NCI-H2171 treated with DMSO at 0.1 percent for 48 hours (cell line): ENCODE data around the gene DRD4.

Experiments used
- DNase-seq: peaks from one replicate; lab custom pipeline; 2025; lab: John Stamatoyannopoulos, UW

DRD4 gene

GRCh38 chr11:621838-622237 lies 15.2 kb upstream of the DRD4 start:
- no peak for DNase-seq

DNA sequence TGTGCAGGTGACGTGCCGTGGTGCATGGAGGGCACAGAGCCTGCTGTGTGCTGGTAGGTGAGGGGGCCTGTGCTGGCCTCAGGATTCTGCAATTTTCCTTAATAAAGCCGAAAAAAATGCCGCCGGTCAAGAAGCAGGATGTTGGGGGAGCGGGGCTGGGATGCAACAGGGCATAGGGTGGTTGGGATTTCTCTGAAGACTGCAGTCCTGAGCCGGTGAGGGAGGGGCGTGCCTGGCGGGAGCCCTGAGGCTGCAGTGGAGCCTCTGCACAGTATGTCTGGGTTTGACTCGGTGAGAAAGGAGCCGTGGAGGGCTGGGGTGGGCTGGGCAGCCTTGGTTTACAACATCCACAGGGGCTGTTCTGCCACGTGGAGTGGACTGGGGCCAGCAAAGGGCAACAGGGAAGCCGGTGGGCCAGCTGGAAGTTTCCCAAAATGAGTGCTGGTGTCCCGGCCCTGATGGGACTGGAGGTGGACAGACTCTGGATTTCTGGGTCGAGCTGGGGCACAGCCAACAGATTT lies 13.7 kb upstream of the DRD4 start:
- no peak for DNase-seq

GRCh38 chr11:623999-624704 lies 12.9 kb upstream of the DRD4 start:
- DNase-seq: no peak

DNA sequence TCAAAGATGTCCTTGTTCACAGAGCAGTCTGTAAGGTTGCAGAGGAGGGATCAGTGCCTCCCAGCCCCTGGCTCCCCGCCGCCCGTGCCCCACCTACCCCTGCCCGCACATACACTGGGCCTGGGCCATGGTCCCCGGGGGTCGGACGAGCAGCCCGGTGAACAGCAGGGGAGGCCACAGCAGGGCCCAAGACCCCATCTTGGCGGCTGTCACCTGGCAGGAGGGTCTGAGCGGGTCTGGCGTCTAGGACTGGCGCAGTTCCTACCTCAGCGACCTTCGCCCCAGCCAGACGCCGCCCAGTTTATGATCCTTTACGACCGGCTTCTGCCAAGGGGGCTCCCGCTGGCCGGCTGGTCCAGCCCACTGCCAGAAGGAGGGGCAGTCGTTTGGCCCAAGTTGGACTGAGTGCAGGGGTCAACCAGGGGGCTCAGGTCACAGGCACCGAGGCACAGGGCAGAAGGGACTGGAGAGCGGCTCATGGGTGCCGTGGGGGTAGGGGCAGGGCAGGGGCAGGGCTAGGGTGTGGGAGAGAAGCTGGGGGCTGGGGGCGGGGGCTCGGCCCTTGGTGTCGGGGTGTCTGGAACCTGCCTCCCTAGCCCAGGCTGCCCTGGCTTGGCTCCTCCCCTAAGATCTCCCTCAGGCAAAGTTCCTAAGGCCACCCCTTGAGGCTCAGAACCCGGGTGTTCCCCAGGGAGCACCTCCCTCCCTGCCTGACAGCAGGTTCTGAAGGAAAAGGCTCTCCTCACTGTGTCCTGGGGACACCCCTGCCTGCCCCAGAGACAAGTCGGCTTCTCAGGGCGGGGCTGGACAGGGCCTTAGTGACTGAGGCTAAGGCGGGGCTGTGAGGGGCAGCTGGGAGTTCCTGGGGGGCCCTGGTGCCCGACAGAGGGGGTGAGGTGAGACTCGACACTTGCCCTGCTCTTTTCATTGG lies 12.1 kb upstream of the DRD4 start, which contains the start of gene CDHR5:
CDHR5 (minus strand) TSS at position 251 of the 931 bp plus-strand sequence; CDS start at position 198, 53 bp downstream.
- no peak for DNase-seq

DNA sequence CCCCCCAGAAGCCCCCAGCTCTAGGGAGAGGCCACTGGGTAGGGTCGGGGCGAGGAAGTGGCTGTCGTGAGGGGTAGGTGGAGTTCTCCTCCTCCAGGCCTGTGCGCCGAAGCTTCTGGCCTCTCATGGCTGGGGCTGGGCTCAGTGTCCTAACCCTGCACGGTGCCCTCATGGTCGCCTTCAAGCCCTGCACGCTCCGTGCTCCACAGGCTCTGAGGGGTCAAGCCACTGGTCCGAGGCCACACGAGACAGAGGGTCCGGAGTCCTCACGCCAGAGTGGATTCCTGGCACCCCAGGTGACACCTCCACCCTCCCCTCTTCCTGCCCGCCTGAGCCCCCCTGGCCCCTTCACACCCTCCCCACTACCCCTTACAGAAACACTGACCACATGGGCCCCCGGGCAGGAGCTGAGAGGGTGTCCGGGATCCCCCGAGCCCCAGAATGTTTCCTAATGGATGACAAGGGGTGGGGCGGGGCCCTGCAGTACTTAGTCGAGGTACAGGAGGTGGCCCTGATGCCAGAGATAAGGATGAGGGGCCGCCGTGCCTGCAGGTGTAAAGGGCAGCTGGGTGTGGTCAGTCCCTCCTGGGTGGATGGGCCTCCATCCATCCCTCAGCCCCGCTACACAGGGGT lies 11.3 kb upstream of the DRD4 start:
- no peak for DNase-seq

GRCh38 chr11:626475-627307 lies 10.4 kb upstream of the DRD4 start, which contains the start of gene SCT:
Gene SCT, minus strand, starts transcription at chr11:627181. Its CDS starts 38 bp downstream, at chr11:627143.
- no peak for DNase-seq

- no peak for DNase-seq
Observed at GRCh38 chr11:627308-627576, 9.8 kb upstream of the DRD4 start.

GRCh38 chr11:628056-628455 lies 9.0 kb upstream of the DRD4 start:
- no peak for DNase-seq

DNA sequence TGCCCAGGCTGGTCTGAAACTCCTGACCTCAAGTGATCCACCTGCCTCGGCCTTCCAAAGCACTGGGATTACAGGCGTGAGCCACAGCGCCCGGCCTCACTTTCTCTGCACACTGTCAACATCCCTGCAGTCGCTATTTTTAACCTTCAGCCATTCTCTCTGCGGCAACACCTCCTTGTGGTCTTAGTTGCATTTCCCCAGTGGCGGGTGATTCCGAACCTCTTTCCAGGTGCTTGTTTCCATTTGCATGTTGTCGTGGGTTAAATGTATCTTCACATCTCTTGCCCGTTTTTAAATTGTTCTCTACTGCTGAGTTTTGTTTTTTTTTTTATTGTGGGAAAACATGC lies 7.9 kb upstream of the DRD4 start:
- no peak for DNase-seq

DNA sequence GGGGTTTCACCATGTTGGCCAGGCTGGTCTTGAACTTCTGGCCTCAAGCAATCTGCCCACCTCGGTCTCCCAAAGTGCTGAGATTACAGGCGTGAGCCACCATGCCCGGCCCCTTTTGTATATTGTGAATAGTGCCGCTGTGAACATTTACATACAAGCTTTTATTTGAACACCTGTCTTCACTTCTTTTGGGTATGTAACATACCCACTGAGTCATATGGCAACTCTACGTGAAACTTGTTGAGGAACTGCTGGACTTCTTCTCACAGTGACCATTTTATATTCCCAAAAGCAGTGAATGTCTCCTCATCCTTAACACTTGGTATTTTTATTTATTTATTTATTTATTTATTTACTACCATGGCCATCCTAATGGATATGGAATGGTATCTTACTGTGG lies 6.2 kb upstream of the DRD4 start:
- DNase-seq: no peak

DNA sequence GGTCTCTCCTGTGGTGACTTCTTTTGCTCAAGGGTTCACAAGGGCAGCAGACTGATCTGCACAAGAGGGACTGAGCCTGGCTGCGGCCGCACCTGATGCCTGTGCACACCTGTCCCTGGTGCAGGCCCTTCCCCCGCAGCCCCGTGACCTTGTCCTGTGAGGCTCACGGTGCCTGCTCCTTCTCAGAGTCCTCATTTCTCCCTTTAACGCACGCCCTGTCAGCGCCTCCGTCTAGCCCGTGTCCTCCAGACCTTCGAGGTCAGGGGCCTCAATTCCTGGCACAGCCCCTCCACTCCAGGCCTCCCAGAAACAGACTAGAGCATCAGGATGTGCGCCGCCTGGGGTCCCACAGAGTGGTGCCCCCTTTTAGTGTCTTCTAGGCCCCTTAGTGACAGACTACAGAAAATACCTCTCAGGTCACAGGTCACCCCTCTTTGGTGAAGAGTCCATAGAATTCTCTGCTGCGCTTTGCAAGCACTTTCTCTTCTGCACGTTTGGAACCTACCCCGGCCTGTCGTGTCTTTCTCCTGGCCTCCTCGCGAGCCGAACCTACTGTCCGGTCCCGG lies 1.0 kb upstream of the DRD4 start:
- DNase-seq: no peak

GRCh38 chr11:637333-637592 lies 194 bp downstream of the DRD4 start:
- DNase-seq: no peak

GRCh38 chr11:637593-638521 lies 788 bp downstream of the DRD4 start:
- no peak for DNase-seq

- no peak for DNase-seq
Observed at GRCh38 chr11:638631-639331, 1.7 kb downstream of the DRD4 start.

DNA sequence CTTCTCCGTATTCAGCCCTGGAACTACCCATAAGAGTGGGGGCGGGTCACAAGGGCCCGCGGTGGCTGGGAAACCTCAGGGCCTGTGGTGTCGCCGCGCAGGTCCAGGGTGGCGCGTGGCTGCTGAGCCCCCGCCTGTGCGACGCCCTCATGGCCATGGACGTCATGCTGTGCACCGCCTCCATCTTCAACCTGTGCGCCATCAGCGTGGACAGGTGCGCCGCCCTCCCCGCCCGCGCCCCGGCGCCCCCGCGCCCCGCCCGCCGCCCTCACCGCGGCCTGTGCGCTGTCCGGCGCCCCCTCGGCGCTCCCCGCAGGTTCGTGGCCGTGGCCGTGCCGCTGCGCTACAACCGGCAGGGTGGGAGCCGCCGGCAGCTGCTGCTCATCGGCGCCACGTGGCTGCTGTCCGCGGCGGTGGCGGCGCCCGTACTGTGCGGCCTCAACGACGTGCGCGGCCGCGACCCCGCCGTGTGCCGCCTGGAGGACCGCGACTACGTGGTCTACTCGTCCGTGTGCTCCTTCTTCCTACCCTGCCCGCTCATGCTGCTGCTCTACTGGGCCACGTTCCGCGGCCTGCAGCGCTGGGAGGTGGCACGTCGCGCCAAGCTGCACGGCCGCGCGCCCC lies 2.4 kb downstream of the DRD4 start:
- no peak for DNase-seq

DNA sequence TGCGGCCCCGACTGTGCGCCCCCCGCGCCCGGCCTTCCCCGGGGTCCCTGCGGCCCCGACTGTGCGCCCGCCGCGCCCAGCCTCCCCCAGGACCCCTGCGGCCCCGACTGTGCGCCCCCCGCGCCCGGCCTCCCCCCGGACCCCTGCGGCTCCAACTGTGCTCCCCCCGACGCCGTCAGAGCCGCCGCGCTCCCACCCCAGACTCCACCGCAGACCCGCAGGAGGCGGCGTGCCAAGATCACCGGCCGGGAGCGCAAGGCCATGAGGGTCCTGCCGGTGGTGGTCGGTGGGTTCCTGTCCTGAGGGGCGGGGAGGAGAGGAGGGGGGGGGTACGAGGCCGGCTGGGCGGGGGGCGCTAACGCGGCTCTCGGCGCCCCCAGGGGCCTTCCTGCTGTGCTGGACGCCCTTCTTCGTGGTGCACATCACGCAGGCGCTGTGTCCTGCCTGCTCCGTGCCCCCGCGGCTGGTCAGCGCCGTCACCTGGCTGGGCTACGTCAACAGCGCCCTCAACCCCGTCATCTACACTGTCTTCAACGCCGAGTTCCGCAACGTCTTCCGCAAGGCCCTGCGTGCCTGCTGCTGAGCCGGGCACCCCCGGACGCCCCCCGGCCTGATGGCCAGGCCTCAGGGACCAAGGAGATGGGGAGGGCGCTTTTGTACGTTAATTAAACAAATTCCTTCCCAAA lies 3.1 kb downstream of the DRD4 start:
- no peak for DNase-seq

DNA sequence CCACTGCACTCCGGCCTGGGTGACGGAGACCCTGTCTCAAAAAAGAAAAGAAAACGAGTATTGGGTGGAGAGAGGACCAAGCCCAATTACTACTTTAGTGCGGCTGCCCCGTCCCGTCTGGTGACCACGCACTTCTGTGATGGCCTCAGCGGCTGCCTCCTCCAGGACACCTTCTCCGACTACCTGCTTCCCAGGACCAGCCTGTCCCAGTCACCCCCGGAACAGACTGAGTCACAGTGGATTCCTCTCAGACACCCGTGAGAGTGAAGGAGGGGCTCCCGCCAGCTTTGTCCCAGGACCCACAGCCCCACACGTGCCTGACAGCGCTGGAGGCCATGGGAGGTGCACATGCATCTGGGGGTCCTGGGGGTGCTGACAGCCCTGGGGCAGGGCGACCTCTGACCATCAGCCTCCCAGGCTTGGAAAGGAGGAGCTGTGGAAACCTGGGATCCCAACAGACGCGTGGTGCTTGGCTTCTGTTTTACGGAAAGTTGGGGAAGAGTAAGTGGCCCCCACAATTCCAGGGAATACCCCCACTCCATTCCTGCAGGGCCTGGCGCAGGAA lies 4.8 kb downstream of the DRD4 start:
- DNase-seq: no peak

DNA sequence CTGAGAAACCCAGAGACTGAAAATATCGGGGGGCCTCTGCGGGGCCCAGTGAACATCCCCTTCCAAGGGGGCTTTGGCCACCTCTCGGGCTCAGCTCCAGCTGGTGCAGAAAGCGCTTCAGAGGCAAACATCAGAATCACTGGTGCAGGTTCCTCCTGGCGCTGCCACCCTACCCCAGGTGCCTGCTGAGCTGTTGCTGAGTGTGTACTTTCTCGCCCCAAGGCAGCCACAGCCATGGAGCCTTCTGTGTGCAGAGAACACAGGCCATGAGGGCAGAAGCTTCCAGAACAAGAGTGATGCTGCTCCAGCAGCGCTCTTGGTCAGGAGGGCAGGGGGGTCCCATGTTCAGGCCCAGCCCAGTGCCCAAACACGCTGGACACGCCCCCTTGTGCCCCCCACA lies 6.3 kb downstream of the DRD4 start:
- no peak for DNase-seq
